GM19025 (cell line): ENCODE results near the gene RUFY1.
A peak's percentile ranks its signal among the peaks of the same experiment; 100 is the strongest.
"Not testable (repeated sequence)": the region's sequence is repeated elsewhere in the genome, so short reads cannot be mapped to it uniquely, and the experiment has no call there.

Experiments used
- ATAC-seq: cut with Tn5 transposase; IDR thresholded peaks from one replicate; pipeline ENCODE4 v1.9.1; 2021; ENCODE audit warnings: mild to moderate bottlenecking, low read depth, moderate library complexity; ENCODE audit not compliant: unreplicated experiment

The RUFY1 gene

GRCh38 chr5:179620293-179620692 is 69.9 kb downstream of the RUFY1 start:
- no peak for ATAC-seq

- ATAC-seq = no peak
Measured at GRCh38 chr5:179620703-179621350, 70.5 kb downstream of the RUFY1 start.

GRCh38 chr5:179621551-179622214 is 71.3 kb downstream of the RUFY1 start:
- ATAC-seq = no peak

GRCh38 chr5:179623003-179623905 is 72.9 kb downstream of the RUFY1 start, which contains the start of gene HNRNPH1:
Gene HNRNPH1, minus strand, starts transcription at chr5:179623671. Its CDS starts 538 bp downstream, at chr5:179623133.
- peak; percentile 65 for ATAC-seq

- peak; percentile 5 for ATAC-seq
Measured at GRCh38 chr5:179623906-179624741, 73.8 kb downstream of the RUFY1 start.

GRCh38 chr5:179624841-179625271 is 74.5 kb downstream of the RUFY1 start:
- ATAC-seq = no peak

- ATAC-seq = peak; percentile 54
Measured at GRCh38 chr5:179633501-179634369, 83.4 kb downstream of the RUFY1 start.

GRCh38 chr5:179634370-179635172 is 84.2 kb downstream of the RUFY1 start:
- peak; percentile 85 for ATAC-seq

DNA sequence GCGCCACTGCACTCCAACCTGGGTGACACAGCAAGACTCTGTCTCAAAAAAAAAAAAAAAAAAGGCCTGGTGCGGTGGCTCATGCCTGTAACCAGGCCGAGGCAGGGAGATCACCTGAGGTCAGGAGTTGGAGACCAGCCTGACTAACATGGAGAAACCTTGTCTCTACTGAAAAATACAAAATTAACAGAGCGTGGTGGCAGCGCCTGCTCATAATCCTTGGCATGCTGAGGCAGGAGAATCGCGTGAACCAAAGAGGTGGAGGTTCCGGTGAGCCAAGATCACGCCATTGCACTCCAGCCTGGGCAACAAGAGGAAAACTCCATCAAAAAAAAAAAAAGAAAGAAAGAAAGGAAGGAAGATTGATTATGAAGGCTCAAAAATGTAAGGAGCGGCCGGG is 88.9 kb downstream of the RUFY1 start:
- ATAC-seq = not testable (repeated sequence)

- not testable (repeated sequence) for ATAC-seq
Measured at GRCh38 chr5:179641745-179642144, 91.4 kb downstream of the RUFY1 start.

DNA sequence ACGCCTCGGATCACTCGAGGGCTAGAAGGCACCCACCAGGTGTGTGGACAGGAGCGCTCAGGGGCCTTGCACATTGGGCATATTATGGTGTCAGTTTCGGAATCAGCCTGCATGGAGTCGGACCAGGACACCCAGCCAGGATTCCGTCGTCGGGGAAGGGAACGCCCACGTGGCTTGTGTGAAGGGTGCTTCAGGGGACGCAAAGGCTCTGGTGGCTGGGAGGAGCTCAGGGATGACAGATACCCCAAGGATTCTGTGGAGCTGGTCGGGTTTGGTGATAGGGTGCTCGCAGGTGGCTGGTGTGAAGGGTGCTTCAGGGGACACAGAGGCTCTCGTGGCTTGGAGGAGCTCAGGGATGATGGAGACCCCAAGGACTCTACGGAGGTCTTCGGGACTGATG is 92.3 kb downstream of the RUFY1 start:
- not testable (repeated sequence) for ATAC-seq

DNA sequence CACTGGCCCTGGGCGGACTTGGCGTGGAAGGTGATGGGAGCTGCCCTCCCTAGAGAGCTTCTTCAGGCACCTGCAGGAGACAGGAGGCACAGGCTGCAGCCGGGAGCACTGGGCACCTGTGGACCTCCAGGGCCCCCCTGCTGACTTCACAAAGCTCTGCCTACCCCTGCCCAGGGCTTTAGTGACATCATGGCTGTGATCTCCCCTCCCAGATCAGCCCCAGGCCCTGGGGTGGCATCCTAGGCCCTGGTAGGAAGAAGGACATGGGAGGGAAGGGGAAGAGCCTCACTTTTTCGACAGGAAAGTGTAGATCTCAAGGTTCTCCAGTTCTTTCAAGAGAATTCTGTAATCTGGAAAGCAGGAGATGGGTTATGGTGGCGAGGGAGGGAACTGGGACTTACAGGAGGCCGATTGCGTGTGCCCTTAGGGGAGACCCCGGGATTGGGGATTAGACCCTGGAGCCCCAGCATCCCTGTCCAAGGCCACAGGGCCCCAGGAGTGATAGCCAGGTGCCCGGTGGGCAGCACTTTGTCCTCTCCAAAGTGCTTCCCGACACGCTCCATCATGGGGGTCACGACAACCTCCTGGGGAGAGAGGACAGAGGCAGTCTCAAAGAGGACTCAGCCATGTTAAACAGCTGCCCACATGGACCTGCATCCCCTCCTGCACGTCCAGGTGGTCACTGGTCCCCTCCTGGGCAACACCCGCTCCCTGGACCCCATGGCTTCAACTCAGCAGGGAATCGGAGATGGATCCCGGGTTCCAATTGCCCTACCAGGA is 93.0 kb downstream of the RUFY1 start:
- ATAC-seq = not testable (repeated sequence)

- not testable (repeated sequence) for ATAC-seq
Measured at GRCh38 chr5:179644766-179645165, 94.4 kb downstream of the RUFY1 start.

- ATAC-seq = no peak
Measured at GRCh38 chr5:179648410-179648809, 98.1 kb downstream of the RUFY1 start.

DNA sequence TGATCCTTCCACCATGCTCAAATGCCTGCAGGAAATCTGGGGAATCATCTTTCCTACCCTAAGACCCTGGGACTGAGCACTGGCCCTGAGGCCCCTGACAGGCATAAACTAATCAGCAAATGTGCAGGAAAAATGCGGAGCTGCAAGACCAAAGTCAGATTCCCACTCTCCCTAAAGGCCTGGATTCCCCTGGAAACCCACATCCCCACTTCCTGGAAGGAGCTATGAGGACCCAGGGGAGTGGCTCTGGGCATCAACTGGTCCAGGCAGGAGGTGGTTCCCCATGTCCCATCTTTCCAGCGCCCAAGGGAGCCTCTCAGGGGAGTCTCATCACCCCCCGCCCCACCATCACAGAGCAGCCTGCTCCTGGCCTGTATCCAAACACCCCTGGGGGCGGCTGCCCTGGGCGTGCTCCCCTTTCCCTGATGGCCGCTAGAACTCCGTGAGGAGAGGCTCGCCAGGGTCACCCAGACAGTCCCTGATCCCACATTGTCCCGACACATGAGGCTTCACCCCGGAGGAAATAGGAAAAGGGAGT is 98.9 kb downstream of the RUFY1 start:
- not testable (repeated sequence) for ATAC-seq

DNA sequence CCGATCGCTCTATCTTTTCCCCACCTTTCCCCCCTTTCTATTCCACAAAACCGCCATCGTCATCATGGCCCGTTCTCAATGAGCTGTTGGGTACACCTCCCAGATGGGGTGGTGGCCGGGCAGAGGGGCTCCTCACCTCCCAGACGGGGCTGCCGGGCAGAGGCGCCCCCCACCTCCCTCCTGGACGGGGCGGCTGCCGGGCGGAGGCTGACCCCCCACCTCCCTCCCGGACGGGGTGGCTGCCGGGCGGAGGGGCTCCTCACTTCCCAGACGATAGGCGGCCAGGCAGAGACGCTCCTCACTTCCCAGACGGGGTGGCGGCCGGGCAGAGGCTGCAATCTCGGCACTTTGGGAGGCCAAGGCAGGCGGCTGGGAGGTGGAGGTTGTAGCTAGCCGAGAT is 99.9 kb downstream of the RUFY1 start:
- ATAC-seq = not testable (repeated sequence)

GRCh38 chr5:179653135-179653534 is 102.8 kb downstream of the RUFY1 start:
- not testable (repeated sequence) for ATAC-seq
